Measurements from ENCODE around the gene CARD9. TPM values are rescaled to one million over a fixed set of nuclear protein-coding genes. Genes with fewer than 3 reads are reported as not detected.

CARD9 gene
- total RNA-seq, 1 experiment from 2014 or later: 5.6 TPM

DNA sequence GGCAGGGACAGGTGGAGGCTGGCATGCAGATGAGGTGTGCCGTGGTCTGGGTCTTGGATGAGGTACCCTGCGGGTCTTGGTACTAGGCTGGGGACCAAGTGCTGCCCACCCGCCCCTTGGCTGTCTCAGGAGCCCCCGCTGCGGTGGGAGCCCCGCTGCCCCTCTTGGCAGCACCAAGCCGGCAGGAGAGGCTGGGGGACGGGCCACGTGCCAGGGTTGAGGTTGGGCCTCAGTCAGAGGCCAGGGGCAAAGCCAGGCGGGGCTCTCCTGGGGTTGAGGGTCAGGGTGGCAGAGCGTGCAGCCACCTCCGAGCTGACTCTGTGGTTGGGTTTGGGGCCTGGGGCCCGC lies 2.0 kb downstream of the CARD9 start:
- Histone ChIP-seq H3K4me2 (ENCODE audit: insufficient read depth, insufficient read length, low read length) (no peak overlapping the region), H2BK5ac (ENCODE audit: insufficient read length, low read length) (no peak overlapping the region), H3K23ac (ENCODE audit: insufficient read length, low read depth, low read length) (no peak overlapping the region), H3K18ac (ENCODE audit: insufficient read length, low read depth, low read length) (no peak overlapping the region), H3T11ph (ENCODE audit: low read length) (no peak overlapping the region), H3K4me1 (ENCODE audit: insufficient read depth, low read length) (no peaks in the 10 kb centered on the region), H4K20me1 (ENCODE audit: control insufficient read depth, insufficient read depth, insufficient read length) (no peaks in the 10 kb centered on the region), H2BK15ac (ENCODE audit: low read depth, low read length) (no peak overlapping the region), H3K9ac (ENCODE audit: extremely low read depth, insufficient read length, low read length) (no peak overlapping the region), H3K27ac (ENCODE audit: insufficient read length, low read depth, low read length) (no peak overlapping the region), H3K27me3 (ENCODE audit: insufficient read depth, low read length) (no peaks in the 10 kb centered on the region), H4K8ac (replicated peaks; ENCODE audit: insufficient read length, low read depth, low read length) (no peak overlapping the region), H3K23me2 (ENCODE audit: insufficient read length, low read depth, low read length, poor library complexity, severe bottlenecking) (no peaks in the 10 kb centered on the region), H3K79me1 (ENCODE audit: insufficient read depth, low read depth, low read length, poor library complexity, severe bottlenecking) (no peaks in the 10 kb centered on the region), H3K56ac (ENCODE audit: insufficient read length, low read depth, low read length) (no peak overlapping the region), H3K9me3 (ENCODE audit: control insufficient read depth, low read depth, low read length) (no peaks in the 10 kb centered on the region), H3K79me2 (ENCODE audit: insufficient read depth, low read length) (no peaks in the 10 kb centered on the region), H4K91ac (ENCODE audit: insufficient read length, low read depth, low read length) (no peak overlapping the region), H2BK120ac (ENCODE audit: low read depth, low read length, poor library complexity, severe bottlenecking) (no peak overlapping the region), H2BK20ac (ENCODE audit: low read depth, low read length, poor library complexity, severe bottlenecking) (no peak overlapping the region), H4K5ac (ENCODE audit: insufficient read length, low read depth, low read length) (no peak overlapping the region), H2BK12ac (ENCODE audit: insufficient read length, low read depth, low read length) (no peak overlapping the region), H2AFZ (ENCODE audit: low read length) (no peak overlapping the region), H2AK5ac (ENCODE audit: insufficient read length, low read length) (no peak overlapping the region), H3K14ac (ENCODE audit: insufficient read depth, low read length) (no peak overlapping the region), H3K4ac (ENCODE audit: low read depth, low read length) (no peak overlapping the region)
- no peak for TF ChIP-seq CTCF (conservative IDR thresholded peaks at IDR 0.05)
- Mint-ChIP-seq H3K36me3 (ENCODE audit: insufficient read depth in 1 of 3, low read depth in 3 of 3) (peaks cover 0 to 14% (median 6%) of the 10 kb centered on the region in 3 experiments; a peak in 4 of 7 replicates), H3K9me3 (no peaks in the 10 kb centered on the region), H3K27me3 (ENCODE audit: low read depth) (no peaks in the 10 kb centered on the region), H3K27ac (no peak overlapping the region), H3K4me3 (no peak overlapping the region; a peak in 1 of 5 replicates), H3K4me1 (peaks cover 0 to 5% of the 10 kb centered on the region in 2 experiments; a peak in 1 of 4 replicates)
- WGBS (ENCODE audit: extremely low coverage, insufficient read length, low lambda C conversion rate): no CpG with 5 or more reads among the region's 13 CpGs
- DNase-seq: no peak

Data from H9 (cell line).